Stimulated activated CD4-positive, alpha-beta T cell treated with anti-CD3 and anti-CD28 coated beads, Interleukin-12 subunit alpha, Interleukin-12 subunit beta, amount 100 ng/mL, for 48 hours (primary cell): ENCODE data around the gene PLCE1.

Experiments
- DNase-seq, 3 donors: peaks; one replicate each; pipeline ENCODE4 v3.0.0-alpha.2; 2020; ENCODE audit warnings: low read depth in 2 of 3, low spot score in 1 of 3

PLCE1 gene

GRCh38 chr10:94016727-94017714 lies 23.3 kb downstream of the PLCE1 start:
- no peak for DNase-seq

- no peak for DNase-seq
Observed at GRCh38 chr10:94018107-94018506, 24.4 kb downstream of the PLCE1 start.

- DNase-seq, result no peak
Observed at GRCh38 chr10:94023906-94024305, 30.2 kb downstream of the PLCE1 start.

- DNase-seq, result no peak
Observed at GRCh38 chr10:94024407-94024806, 30.7 kb downstream of the PLCE1 start.

GRCh38 chr10:94025806-94026205 lies 32.1 kb downstream of the PLCE1 start:
- no peak for DNase-seq

- no peak for DNase-seq
Observed at GRCh38 chr10:94027197-94027596, 33.5 kb downstream of the PLCE1 start.

- DNase-seq, result no peak
Observed at GRCh38 chr10:94029955-94030354, 36.2 kb downstream of the PLCE1 start.

- DNase-seq, result no peak
Observed at GRCh38 chr10:94035982-94036765, 42.4 kb downstream of the PLCE1 start.

- no peak for DNase-seq
Observed at GRCh38 chr10:94036766-94037033, 43.0 kb downstream of the PLCE1 start.

- DNase-seq, result no peak
Observed at GRCh38 chr10:94037286-94037685, 43.6 kb downstream of the PLCE1 start.

GRCh38 chr10:94038024-94038423 lies 44.3 kb downstream of the PLCE1 start:
- no peak for DNase-seq

- no peak for DNase-seq
Observed at GRCh38 chr10:94041206-94041605, 47.5 kb downstream of the PLCE1 start.

- no peak for DNase-seq
Observed at GRCh38 chr10:94042001-94042833, 48.5 kb downstream of the PLCE1 start.

- DNase-seq, result no peak
Observed at GRCh38 chr10:94042834-94043175, 49.1 kb downstream of the PLCE1 start.
